HG03575 (cell line): ENCODE results near the gene ZNF512B.
"Not testable (repeated sequence)": the region's sequence is repeated elsewhere in the genome, so short reads cannot be mapped to it uniquely, and the experiment has no call there.

ENCODE experiments used
- ATAC-seq: cut with Tn5 transposase; IDR thresholded peaks from one replicate; pipeline ENCODE4 v1.9.1; 2021; ENCODE audit not compliant: unreplicated experiment, insufficient number of reproducible peaks, low FRiP score; ENCODE audit errors: extremely low read depth

ZNF512B gene

GRCh38 chr20:63978319-63979228 is 8.8 kb upstream of the ZNF512B start:
- no peak for ATAC-seq

- no peak for ATAC-seq
These were observed 8.1 kb upstream of the ZNF512B start for GRCh38 chr20:63977739-63978276.

DNA sequence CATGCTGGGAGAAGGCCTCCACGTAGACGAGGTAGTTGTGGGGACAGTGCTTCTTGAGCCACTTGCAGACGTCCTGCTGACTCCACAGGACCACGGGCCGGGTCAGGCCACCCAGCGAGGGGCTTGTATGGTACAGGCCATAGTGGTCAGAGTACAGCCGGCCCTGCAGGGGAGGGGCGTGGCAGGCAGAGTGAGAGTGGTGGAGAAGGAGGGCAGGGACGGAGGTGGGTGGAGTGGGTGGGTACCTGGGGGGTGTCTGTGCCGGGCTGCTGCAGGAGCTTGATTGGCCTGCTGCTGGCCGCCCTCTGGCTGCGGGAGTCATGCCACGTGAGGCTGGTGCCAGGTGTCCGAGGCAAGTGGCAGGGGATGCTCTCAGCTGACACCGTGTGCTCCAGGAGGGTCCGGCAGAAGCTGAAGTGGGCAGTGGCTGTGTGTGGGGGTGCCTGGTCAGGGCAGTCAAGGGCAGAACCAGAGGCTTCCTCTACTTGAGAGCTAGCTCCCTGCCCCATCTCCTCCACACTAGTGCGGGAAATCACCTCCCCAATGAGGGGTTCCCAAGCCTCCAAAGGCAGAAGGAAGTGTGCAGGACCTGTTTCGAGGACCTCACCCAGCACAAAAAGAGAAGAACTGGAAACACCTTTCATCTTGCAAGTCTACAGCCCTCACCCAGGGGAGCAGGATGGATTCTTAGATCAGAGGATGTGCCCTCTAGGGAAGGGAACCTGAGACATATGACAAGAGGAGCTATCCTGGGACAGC is 7.4 kb upstream of the ZNF512B start:
- no peak for ATAC-seq

- not testable (repeated sequence) for ATAC-seq
These were observed 6.8 kb upstream of the ZNF512B start for GRCh38 chr20:63976511-63976910.

- no peak for ATAC-seq
These were observed 4.9 kb upstream of the ZNF512B start for GRCh38 chr20:63974402-63975200.

- ATAC-seq, result no peak
These were observed 4.1 kb upstream of the ZNF512B start for GRCh38 chr20:63973636-63974401.

GRCh38 chr20:63973160-63973479 is 3.4 kb upstream of the ZNF512B start:
- no peak for ATAC-seq

GRCh38 chr20:63972312-63973159 is 2.8 kb upstream of the ZNF512B start:
- ATAC-seq, result no peak

DNA sequence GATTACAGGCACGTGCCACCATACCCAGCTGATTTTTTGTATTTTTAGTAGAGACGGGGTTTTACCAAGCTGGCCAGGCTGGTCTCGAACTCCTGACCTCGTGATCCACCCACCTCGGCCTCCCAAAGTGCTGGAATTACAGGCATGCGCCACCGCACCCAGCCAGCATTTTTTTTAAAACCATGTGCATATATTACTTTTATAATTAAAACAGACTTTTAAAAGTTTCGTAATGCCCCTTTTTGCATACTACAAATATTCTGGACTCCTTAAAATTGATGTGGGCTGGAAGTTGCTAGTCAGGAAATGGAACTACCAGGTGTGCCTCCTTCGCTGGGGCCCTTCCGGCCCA is 2.2 kb upstream of the ZNF512B start:
- not testable (repeated sequence) for ATAC-seq

- ATAC-seq, result no peak
These were observed 1.1 kb upstream of the ZNF512B start for GRCh38 chr20:63970714-63971431.

GRCh38 chr20:63968928-63969760 is 586 bp downstream of the ZNF512B start:
- no peak for ATAC-seq

- ATAC-seq, result no peak
These were observed 1.4 kb downstream of the ZNF512B start for GRCh38 chr20:63968136-63968927.

GRCh38 chr20:63967330-63968135 is 2.2 kb downstream of the ZNF512B start:
- no peak for ATAC-seq

GRCh38 chr20:63966944-63967322 is 2.8 kb downstream of the ZNF512B start:
- ATAC-seq, result no peak
